Stimulated activated CD4-positive, alpha-beta T cell treated with anti-CD3 and anti-CD28 coated beads, Interleukin-12 subunit alpha, Interleukin-12 subunit beta, amount 100 ng/mL, for 48 hours (primary cell): ENCODE data around the gene A2ML1.
"Not testable (repeated sequence)": the region's sequence is repeated elsewhere in the genome, so short reads cannot be mapped to it uniquely, and the experiment has no call there.

Source experiments
- DNase-seq, 3 donors: peaks; one replicate each; pipeline ENCODE4 v3.0.0-alpha.2; 2020; ENCODE audit warnings: low read depth in 2 of 3, low spot score in 1 of 3

A2ML1 gene

DNA sequence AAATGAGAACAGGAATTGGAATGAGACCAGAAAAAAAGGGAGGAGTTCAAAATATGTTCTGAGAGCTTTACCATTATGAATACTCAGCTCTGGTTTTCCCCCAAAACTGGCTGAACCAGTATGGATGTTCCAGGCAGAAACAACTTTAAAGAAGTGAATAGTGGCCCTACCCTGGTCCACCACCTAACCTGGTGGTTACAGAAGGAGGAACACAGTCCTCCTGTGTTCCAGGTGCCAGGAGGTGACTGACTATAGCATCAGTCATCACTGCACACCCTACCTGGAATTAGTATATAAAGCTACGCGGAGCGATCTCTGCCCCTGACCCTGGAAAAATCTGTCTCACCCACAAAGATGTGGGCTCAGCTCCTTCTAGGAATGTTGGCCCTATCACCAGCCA is at the start of gene A2ML1:
A2ML1 (plus strand) TSS at position 324 of the 400 bp plus-strand sequence; CDS start at position 355, 31 bp downstream.
- DNase-seq: no peak

DNA sequence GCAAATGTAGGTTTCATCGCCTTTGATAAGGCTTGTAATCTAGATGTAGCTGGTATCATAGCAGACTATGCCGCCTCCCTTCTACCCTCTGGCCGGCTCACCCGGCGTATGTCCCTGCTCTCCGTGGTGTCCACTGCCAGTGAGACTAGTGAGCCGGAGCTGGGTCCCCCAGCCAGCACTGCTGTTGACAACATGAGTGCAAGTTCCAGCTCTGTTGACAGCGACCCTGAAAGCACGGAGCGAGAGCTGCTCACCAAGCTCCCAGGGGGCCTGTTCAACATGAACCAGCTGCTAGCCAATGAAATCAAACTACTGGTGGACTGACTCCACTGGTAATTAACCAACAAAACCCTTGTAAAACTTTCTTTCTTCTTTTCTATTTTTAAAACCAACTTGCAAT is 49.0 kb upstream of the A2ML1 start:
- no peak for DNase-seq

DNA sequence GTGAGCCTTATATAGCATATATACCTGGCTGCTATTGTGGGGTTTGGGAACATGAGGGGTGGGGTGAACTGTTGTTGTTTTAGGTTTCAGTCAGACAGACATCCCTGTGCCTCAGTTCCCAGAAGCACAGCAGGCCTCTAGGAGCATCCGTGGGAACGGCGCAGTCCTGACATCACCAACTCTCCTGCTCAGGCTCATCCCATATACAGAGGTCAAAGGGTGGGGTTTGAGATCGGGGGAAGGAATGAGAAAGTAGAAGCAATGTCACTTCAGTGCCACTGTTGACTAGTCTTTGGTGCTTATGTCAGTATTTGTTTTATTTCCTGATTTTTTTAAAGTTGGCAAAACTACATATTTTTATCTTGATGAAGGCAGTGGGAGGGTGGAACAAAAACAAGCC is 43.1 kb upstream of the A2ML1 start:
- no peak for DNase-seq

DNA sequence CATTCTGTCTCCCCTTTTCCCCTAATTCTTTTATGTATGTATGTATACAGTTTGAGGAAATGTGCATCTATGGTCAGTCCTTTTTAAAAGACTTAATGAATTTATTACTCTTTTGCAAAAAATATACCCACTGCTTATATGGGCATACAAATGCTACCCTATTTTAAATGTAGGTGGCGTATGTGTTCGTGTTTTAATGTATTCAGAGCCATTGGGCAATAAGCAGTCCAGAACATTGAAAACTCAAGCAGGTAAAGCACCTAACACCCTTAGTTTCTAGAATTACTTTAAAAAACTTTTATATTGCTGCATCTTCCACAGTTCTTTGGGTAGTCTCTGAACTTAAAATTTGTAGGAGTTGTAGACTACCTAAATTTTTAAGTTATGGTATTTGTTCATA is 42.6 kb upstream of the A2ML1 start:
- no peak for DNase-seq

DNA sequence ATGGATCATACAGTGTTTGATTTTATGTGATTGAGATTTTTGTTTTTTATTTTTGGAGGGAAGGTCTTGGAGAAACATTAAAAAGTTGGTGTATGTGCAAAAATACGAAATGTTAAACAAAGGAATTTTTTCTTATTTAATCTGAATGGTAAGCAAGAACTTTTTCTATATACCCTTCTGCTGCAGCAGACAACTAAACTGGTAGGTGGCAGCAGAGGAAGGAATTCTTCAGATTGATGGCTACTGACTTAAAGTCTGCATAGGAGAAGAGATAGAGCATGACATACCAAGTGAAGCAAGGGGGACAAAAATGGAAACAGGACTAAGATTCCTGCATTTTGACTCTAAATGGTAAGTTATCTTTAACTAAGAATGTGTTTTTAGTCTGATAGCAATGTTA is 42.0 kb upstream of the A2ML1 start:
- no peak for DNase-seq

DNA sequence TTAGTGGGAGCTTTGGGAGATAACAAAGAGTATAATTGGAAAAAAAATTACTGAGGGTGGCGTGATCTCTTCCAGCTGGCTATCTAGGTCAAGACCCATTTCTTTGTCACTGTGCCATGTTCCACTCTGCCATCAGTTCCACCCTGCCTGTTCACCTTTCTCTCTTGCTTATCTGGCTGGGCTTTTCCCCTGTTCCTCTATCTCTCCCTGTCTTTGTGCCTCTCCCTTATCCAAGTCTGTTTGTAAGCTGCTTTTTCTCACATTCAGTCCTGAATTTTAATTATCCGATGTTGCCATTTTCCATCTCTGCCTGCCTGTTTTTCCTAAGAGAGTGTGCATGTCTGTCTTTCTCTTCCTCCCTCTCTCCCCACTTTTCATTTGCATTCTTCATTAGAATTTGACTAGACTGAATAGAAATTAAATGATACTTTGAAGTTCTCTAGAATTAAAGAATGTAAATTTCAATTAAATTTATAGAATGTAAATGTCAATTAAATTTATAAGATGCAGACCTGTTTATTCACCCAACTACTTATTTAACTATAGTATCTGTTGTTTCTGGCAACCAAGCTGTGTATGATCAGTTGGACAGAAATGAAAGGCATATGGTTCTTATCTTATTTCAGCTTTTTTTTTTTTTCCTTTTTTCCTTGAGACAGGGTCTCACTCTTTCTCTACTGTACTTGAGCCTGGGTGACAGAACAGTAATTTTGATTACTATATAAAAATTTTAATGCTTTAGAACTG is 40.9 kb upstream of the A2ML1 start:
- no peak for DNase-seq

DNA sequence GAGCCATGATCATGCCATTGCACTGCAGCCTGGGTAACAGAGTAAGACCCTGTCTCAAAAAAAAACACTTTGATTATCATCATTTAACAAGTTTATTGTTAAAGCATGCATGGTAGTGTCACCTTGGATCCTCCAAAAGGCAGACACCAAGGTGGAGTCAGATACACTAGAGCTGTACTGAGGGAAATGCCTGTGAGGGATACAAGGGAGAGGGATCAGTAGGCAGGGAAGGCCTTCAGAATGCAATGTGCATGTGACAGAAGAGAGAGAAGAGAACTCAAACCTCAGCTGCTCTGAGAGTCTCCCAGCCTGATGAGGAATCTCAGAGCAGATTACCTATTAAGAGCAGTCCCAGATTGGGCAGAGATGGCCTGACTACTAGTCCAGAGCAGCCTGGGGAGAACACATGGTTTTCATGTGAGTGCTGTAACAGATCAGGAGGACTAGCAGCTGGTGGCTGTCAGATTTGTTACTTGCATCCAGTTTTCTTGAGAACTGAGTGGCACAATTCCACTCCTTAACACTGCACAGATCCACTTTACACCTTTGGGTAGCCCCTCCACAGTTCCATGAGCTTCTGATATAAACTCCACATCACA is 38.0 kb upstream of the A2ML1 start:
- no peak for DNase-seq

DNA sequence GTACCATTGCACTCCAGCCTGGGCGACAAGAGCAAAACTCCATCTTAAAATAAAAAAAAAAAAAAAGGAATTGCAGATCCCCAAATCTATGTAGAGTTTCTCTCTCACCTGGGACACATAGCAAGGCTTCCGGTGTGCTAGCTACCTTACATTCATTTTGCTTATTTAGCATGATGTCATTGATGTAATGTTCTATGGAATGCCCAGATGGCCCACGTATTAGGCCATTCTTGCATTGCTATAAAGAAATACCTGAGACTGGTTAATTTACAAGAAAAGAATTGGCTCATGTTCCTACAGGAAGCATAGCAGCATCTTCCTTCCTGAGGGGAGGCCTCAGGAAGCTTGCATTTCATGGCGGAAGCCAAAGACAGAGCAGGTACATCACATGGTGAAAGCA is 36.9 kb upstream of the A2ML1 start:
- DNase-seq: no peak

DNA sequence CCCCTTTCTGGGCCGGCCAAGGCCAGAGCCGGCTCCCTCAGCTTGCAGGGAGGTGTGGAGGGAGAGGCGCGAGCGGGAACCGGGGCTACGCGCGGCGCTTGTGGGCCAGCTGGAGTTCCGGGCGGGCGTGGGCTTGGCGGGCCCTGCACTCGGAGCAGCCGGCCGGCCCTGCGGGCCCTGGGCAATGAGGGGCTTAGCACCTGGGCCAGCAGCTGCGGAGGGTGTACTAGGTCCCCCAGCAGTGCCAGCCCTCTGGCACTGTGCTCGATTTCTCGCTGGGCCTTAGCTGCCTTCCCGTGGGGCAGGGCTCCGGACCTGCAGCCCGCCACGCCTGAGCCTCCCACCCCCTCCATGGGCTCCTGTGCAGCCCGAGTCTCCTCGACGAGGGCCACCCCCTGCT is 35.2 kb upstream of the A2ML1 start:
- not testable (repeated sequence) for DNase-seq

DNA sequence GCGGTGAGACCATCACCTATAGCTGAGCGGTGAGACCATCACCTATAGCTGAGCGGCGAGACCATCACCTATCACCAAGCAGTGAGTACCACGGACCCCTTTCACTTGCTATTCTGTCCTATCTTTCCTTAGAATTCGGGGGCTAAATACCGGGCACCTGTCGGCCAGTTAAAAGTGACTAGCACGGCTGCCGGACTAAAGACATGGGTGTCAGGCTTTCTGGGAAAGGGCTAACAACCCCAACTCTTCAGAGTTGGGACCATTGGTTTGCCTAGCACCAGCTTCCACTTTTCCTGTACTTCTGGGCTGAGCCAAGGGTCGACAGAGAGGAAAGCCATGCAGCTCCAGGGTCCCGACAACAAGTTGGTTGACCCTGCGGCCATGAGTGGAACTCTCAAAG is 33.7 kb upstream of the A2ML1 start:
- DNase-seq: not testable (repeated sequence)

DNA sequence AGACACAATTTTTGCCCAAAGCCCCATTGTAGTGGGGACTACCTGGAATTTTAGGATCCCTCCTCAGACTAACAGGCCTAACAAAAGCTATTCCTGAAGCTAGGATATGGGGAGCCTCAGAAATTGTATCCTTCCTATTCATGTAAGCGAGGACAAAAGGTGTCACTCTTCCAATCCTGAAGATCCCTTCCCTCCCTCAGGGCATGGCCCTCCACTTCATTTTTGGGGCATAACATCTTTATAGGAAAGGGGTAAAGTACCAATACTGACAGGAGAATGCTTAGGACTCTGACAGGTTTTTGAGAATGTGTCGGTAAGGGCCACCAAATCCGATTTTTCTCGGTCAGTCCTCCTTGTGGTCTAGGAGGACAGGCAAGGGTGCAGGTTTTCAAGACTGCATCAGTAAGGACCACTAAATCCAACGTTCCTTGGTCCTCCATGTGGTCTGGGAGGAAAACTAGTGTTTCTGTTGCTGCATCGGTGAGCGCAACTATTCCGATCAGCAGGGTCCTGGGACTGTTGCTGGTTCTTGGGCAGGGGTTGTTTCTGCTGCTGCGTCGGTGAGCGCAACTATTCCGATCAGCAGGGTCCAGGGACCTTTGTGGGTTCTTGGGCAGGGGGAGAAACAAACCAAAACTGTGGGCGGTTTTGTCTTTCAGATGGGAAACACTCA is 32.9 kb upstream of the A2ML1 start:
- DNase-seq: not testable (repeated sequence)

DNA sequence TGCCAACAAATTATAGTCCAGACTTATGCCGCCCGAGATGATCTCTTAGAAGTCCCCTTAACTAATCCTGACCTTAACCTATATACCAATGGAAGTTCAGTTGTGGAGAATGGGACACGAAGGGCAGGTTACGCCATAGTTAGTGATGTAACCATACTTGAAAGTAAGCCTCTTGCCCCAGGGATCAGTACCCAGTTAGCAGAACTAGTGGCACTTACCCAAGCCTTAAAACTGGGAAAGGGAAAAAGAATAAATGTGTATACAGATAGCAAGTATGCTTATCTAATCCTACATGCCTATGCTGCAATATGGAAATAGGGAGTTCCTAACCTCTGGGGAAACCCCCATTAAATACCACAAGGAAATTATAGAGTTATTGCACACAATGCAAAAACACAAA is 29.2 kb upstream of the A2ML1 start:
- DNase-seq: not testable (repeated sequence)

DNA sequence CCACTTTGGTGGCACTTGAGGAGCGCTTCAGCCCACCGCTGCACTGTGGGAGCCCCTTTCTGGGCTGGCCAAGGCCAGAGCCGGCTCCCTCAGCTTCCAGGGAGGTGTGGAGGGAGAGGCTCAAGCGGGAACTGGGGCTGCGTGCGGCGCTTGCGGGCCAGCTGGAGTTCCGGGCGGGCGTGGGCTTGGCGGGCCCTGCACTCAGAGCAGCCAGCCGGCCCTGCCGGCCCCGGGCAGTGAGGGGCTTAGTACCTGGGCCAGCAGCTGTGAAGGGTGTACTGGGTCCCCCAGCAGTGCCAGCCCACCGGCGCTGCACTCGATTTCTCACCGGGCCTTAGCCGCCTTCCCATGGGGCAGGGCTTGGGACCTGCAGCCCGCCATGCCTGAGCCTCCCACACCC is 27.8 kb upstream of the A2ML1 start:
- DNase-seq: not testable (repeated sequence)

DNA sequence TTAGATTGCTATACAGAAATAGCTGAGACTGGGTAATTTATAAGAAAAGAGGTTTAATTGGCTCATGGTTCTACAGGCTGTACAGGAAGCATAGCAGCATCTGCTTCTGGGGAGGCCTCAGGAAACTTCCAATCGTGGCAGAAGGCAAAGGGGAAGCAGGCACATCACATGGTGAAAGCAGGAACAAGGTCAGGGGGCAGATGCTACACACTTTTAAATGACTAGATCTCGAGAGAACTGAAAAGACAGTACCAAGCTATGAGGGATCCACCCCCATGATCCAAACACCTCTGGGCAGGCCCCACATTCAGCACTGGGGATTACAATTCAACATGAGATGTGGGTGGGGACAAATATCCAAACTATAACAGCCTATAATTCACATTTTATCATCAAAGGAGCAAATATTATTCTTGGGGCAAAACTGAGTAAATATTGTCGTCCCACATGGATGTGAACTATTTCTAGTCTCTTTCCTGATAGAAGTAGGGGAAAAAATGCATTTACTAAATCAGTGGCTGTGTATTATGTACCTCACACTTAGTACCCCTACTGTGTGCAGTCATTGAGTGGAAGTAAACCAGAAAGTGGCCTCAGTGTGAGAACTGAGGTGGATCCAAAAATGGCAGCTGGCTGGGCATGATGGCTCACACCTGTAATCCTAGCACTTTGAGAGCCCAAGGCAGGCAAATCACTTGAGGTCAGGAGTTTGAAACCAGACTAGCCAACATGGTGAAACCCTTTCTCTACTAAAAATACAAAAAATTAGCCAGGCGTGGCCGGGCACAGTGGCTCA is 25.4 kb upstream of the A2ML1 start:
- no peak for DNase-seq

DNA sequence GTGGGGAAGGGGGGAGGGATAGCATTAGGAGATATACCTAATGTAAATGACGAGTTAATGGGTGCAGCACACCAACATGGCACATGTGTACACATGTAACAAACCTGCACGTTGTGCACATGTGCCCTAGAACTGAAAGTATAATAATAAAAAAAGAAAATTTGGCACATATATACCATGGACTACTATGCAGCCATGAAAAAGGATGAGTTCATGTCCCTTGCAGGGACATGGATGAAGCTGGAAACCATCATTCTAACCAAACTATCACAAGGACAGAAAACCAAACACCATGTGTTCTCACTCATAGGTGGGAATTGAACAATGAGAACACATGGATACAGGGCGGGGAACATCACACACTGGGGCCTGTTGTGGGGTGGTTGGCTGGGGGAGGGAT is 21.2 kb upstream of the A2ML1 start:
- not testable (repeated sequence) for DNase-seq

DNA sequence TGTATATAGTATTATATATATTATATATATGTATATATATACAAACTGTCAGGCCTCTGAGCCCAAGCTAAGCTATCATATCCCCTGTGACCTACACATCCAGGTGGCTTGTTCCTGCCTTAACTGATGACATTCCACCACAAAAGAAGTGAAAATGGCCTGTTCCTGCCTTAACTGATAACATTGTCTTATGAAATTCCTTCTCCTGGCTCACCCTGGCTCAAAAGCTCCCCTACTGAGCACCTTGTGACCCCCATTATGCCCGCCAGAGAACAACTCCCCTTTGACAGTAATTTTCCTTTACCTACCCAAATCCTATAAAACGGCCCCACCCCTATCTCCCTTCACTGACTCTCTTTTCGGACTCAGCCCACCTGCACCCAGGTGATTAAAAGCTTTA is 17.6 kb upstream of the A2ML1 start:
- DNase-seq: not testable (repeated sequence)

DNA sequence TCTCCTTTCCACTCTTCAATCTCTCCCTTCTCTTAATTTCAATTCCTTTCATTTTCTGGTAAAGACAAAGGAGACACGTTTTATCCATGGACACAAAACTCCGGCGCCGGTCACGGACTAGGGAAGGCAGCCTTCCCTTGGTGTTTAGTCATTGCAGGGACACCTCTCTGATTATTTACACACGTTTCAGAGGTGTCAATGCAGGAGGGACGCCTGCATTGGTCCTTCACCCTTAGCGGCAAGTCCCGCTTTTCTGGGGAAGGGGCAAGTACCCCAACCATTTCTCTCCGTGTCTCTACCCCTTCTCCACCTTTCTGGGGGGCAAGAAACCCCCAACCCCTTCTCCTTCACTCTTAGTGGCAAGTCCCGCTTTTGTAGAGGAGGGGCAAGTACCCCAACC is 16.9 kb upstream of the A2ML1 start:
- DNase-seq: not testable (repeated sequence)

DNA sequence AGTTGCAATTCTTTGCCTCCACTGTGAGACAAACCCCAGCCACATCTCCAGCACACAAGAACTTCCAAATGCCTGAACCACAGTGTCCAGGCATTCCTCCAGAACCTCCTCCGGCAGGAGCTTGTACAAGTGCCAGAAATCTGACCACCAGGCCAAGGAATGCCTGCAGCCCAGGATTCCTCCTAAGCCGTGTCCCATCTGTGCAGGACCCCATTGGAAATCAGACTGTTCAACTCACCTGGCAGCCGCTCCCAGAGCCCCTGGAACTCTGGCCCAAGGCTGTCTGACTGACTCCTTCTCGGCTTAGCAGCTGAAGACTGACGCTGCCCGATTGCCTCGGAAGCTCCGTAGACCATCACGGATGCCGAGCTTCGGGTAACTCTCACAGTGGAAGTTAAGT is 15.3 kb upstream of the A2ML1 start:
- DNase-seq: not testable (repeated sequence)

DNA sequence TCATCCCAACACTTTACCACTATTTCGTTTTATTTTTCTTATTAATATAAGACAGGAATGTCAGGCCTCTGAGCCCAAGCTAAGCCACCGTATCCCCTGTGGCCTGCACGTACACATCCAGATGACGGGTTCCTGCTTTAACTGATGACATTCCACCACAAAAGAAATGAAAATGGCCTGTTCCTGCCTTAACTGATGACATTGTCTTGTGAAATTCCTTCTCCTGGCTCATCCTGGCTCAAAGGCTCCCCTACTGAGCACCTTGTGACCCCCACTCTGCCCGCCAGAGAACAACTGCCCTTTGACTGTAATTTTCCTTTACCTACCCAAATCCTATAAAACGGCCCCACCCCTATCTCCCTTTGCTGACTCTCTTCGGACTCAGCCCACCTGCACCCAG is 12.3 kb upstream of the A2ML1 start:
- DNase-seq: not testable (repeated sequence)

DNA sequence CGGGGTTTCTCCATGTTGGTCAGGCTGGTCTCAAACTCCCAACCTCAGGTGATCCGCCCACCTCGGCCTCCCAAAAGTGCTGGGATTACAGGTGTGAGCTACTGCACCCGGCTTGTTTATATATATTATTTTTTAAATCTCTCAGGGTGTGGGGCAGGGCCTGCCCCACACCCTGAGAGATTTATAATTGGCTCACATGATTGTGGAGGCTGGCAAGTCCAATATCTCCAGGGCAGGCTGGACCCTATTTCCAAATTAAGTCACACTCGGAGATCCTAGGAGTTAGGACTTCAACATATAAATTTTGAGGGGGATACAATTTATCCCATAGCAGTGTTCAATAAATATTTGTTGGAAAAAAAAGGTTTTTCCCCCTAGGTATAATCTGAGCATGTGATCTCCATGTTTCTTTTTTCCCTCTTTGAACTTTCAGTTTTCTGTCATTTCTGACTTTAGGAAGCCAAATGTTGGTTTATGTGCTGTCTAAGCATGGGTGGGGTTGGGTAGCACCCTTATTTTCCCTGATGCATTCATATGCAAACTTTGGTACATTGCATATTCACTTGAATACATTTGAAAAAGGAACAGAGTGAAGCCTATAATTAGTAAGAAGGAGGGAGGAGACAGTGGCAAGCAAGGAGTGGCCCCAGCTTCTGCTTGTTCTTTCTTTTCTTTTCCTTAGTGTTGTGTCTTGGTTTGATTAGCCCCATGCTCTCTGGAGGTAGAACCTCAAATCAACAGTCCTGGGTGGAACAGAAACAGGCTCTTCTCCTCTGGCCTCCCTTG is 8.7 kb upstream of the A2ML1 start:
- DNase-seq: no peak
